Measurements from ENCODE around the gene XNDC1N. TPM values are rescaled to one million over a fixed set of nuclear protein-coding genes. Genes with fewer than 3 reads are reported as not detected.

Gene XNDC1N
- total RNA-seq, 2 donors from 2014 or later, result 9.5 to 29.0 TPM

Other genes with a start within 250 kb of the XNDC1N start
- gene DEFB108B, start 95.4 kb downstream of the XNDC1N start, total RNA-seq, result not detected
- not detected for gene DEFB131B, start 50.1 kb downstream of the XNDC1N start, total RNA-seq
- 10 to 100 TPM; 34.4 to 45.5 TPM for gene RNF121, start 452 bp upstream of the XNDC1N start, total RNA-seq
- gene IL18BP, start 70.3 kb upstream of the XNDC1N start, total RNA-seq, result 10 to 100 TPM; 16.5 to 20.6 TPM
- 100 to 1,000 TPM; 181 to 216 TPM for gene NUMA1, start 151.9 kb upstream of the XNDC1N start, total RNA-seq
- 1 to 10 TPM; 3.5 to 7.2 TPM for gene LRRC51, start 152.3 kb upstream of the XNDC1N start, total RNA-seq
- 10 to 100 TPM; 65.7 to 66.9 TPM for gene LAMTOR1, start 174.7 kb upstream of the XNDC1N start, total RNA-seq
- gene TOMT, start 177.3 kb upstream of the XNDC1N start, total RNA-seq, result under 1 TPM in 1 of 2 donors, not detected in 1; 0.45 TPM
- 10 to 100 TPM; 37.4 to 37.7 TPM for gene ANAPC15, start 184.1 kb upstream of the XNDC1N start, total RNA-seq
- not detected for gene FOLR3, start 207.1 kb upstream of the XNDC1N start, total RNA-seq

Measured in natural killer cell treated with Interleukin-12 subunit alpha and Interleukin-12 subunit beta and Interleukin-15 and Interleukin-18, amount 100 ng/mL, for 72 hours (primary cell).